ENCODE measurements around the gene ELMO1. TPM values are rescaled to one million over a fixed set of nuclear protein-coding genes. Genes with fewer than 3 reads are reported as not detected.
A peak's percentile ranks its signal among the peaks of the same experiment; 100 is the strongest.

ELMO1 gene
- total RNA-seq, 1 donor from 2014 or later = 21.2 TPM

DNA sequence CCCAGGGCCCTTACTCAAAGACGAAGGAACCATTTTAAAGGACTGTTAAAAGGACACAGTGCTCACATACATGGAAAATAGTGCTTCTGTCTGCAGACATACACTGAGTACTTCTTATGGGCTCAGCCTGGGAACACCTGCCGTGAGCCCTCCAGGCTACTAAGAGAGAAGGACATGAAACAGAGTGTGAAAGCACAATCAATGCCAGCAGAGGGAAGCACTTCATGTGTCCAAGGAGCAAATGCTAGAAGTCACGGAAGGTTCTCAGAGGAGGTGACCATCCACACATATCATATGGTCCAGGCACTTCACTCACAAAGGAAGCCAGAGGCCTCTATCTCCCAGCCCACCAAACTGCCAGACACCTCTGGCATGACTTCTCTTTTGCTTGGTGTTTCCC lies 15.5 kb downstream of the ELMO1 start:
- DNase-seq (ENCODE audit: low spot score) (no peak), ATAC-seq (peak; percentile 42)

DNA sequence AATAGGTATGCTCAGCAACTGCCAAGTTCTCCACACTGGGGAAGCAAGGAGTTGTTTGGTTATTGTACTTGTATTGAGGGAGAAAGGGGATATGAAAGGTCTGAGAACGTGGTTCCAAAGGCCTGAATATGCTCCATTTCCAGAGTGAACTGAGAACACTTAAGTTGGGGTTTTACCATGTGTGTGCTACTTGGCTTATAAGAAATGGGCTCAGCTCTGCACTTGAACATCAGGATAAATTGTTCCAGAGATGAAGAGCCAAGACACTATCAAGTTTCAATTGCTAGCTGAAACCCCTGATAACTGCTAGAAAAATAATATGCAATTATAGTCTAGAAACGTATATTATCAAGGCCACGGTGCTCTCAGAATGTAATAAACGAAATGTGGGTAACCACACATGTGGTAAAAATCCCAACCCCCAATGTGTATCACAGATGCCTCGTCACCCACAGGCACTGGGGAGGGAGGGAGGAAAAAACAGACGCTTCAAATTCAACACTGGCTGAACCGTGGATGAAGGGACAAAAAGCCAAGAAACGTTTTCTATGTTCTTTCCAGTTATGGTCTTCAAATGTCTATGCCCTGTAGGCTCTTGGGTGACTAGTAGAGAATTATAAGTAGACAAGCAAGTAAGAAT lies 16.3 kb downstream of the ELMO1 start:
- ATAC-seq (no peak), DNase-seq (ENCODE audit: low spot score) (no peak)

DNA sequence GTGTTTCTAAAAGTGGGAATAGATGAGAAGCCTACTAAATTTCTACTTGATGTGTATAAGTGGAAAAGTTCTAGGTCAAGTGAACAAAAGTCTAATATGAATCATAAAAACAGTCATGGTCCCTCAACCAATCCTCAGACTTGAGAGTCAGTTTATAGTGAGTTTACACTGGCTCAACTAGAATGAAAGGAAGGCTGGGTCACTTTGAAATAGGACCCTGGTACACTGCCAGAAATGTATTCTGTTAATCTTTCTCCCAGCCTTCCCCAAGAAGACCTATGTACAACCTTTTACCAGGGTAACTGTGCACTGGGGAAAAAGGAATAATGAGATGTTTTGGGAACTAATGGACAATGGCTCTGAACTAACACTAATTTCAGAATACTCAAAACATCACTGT lies 17.3 kb downstream of the ELMO1 start:
- no peak for DNase-seq (ENCODE audit: low spot score)
- peak; percentile 76 for ATAC-seq

DNA sequence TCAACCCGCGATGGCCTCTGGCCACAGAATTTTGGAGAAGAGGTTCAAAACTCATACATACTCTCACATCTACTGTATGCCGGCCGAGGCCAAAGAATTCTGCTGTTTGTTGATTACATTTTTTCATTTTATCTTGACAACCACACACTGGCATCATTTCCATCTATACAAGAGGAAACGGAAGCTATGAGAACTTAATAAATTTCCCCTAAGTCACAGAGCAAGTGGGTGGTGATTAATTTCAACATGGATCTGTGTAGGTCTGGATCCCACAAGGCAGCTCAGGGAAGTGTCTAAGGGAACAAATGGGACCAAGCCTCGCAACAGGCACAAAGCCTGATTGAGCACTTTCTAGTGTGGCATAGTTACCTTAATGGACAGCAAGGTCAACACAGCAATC lies 18.0 kb downstream of the ELMO1 start:
- ATAC-seq = no peak

DNA sequence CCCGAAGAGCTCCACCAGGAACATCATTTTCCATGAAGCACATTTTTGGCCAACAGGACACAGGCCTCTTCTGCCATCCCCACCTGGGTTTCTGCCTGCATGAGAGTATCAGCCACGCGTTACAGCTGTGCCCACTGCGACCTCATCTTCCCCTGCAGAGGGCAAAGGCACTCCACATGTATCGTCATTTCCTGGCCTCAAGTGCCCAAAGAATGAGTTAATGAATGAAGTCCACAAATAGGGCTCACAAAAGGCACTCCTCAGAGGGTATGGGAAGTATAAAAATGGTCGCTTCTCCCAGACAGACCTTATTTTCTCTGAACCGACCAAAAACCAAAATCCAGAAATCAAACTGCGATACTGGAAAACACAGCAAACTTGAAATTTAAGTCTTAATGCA lies 18.5 kb downstream of the ELMO1 start:
- DNase-seq (ENCODE audit: low spot score) (no peak), ATAC-seq (no peak)

More for the DNA sequence above, 18.0 kb downstream of the ELMO1 start:
- DNase-seq (ENCODE audit: low spot score) = no peak

DNA sequence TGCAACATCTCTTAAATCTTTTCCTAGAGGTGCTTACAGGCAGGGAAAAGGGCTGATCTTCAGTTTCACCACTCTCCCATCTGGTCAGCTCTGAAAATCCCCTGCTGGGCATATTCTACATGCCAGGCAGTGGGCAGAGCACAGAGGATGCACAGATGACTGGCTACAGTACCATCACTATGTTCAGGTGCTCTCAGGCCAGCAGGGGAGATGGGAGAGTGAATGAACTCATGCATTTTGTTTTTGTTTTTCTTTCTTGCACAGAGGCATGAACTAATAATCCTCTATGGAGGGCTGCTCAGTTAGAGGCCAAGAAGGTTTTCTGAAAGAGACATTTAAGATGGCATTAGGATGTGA lies 19.3 kb downstream of the ELMO1 start:
- ATAC-seq = no peak

DNA sequence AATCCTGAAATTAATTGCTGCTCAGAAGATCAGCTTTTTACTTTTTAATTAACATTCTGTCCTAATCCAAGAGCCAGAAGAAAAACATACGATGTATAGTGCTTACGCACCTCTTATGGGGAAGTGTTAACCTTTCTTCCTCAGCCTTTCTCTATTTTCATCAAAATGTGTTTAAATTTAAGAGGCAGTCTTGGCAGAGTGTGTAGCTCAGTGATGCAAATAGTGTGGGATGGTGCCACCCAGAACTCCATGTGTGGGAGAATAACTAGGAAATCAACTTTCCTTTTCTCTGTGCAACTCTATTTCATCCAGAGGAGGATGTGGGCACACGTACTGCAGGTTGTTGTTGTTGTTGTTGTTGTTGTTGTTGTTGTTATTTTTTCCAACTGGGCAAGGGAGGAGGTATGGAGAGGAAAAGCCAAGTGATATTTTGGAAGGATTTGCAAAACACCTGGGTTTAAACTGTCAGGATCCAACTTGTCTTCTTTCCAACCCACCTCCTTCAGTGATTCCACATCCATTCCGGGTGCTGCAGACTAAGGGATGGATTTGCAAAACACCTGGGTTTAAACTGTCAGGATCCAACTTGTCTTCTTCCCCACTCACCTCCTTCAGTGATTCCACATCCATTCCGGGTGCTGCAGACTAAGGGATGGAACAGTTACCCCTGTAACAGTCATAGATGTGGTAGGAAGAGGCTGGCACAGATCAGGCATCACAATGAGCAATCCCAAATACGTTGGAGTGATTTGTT lies 19.8 kb downstream of the ELMO1 start:
- ATAC-seq (no peak), DNase-seq (ENCODE audit: low spot score) (no peak)

More for the DNA sequence above, 19.3 kb downstream of the ELMO1 start:
- no peak for DNase-seq (ENCODE audit: low spot score)

DNA sequence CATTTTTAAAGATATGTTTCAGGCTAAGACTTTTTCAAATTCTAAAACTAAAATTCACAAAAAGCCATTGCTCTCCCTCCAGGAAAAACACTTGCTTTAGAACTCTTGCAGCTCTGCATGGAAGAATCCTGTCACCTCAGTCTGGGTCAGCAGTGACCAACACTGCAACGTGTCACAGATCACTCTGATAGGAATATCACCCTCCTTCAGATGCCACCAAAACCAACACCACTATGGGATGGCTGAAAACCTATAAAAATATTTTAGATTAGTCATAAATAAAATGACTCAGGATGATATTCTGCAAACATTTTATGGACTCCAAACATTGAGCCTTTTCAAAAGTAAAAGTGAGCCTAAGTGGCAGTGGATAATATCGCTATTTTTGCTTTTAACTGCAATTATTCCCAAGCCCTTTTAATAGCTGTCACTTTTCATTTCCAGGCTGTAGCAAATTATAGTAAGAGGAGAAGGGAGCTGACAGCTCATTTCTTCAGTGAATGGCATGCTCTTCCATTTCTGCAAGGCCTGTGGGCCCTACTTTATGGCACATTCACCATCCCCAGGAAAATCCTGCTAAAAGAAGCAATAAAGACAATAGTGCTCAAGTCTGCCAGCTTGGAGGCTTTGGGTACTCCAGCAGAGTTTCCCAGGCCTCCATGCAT lies 21.3 kb downstream of the ELMO1 start:
- DNase-seq (ENCODE audit: low spot score) (no peak), ATAC-seq (no peak)

DNA sequence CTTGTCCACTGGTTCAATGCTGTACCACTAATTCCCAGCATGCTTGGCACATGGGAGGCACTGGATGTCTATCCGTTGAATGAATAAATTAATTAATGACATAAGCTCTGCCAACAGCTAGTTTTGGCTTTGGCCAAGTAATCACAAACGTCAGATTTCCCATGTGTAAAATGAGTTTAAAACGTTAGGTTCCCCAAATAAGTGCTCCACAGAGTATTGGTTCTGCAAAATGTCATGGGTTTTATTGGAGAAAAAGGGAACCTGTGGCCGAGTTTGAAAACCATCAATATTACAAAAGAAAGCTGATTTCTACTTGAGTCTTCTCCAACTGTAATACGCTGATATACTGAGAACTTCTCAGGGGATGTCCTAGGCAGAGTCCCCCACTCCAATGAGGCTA lies 23.2 kb downstream of the ELMO1 start:
- ATAC-seq (no peak), DNase-seq (ENCODE audit: low spot score) (no peak)

DNA sequence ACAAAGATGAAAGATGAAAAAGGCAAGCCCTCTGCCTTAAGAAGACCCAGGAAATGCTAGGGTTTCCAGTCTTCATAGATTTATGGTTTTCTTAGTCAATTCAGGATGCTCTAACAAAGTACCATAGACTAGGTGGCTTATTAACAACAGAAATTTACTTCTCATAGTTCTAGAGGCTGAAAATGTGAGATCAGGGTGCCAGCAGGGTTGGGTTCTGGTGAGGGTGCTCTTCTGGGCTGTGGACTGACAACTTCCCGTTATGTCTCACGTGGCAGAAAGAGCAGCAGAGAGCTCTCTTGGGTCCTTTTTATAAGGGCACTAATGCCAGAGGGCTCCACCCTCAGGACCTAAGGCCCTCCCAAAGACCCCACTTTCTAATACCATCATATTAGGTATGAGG lies 23.7 kb downstream of the ELMO1 start:
- ATAC-seq = peak; percentile 17
- DNase-seq (ENCODE audit: low spot score) = no peak

DNA sequence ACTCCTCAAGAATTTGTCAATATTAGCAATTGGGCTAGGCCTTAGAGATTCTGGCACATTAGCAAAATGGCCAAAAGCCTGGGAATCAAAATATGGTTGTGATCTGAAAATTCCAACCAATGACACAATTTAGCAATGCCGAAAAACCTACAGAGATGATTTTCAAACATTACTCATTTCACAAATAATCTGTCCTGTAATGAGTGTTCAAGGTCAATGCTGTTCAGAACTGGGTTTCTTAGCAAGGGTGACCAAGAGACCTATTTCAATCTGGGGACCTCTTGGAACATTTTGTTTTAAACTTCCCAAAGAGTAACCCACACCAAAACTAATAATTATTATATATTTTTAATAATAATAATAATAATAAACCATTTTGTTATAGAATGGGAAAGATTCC lies 24.1 kb downstream of the ELMO1 start:
- DNase-seq (ENCODE audit: low spot score) = no peak
- ATAC-seq = no peak

DNA sequence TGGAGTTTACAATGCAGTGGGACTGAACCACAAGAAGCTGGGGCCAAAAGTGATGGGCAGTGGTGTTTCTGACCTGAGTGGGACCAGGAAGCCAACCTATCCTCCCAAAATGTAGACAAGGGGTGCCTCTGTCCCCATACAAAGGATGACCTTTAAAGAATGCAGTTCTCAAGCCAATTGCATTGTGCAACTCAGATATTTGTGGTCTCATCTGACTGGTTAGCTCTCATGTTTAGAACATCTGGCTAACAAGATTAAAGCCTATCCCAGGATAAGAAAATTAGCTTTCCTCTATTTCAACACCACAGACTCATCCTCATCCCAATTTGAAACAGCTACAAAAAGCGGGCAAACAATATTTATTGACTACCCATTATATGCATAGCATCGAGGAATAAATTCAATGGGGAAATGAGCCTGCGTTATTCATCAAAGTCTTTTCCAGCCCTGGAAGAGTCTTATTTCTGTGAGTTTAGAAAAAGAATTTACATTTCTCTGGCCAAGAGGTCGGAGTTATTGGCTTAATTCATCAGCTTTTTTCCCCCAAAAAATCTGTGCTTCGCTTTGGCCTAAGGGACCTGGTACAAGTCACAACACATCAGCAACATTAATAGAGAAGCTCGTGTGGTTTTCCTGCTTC lies 26.7 kb downstream of the ELMO1 start:
- ATAC-seq = peak; percentile 63
- DNase-seq (ENCODE audit: low spot score) = no peak

DNA sequence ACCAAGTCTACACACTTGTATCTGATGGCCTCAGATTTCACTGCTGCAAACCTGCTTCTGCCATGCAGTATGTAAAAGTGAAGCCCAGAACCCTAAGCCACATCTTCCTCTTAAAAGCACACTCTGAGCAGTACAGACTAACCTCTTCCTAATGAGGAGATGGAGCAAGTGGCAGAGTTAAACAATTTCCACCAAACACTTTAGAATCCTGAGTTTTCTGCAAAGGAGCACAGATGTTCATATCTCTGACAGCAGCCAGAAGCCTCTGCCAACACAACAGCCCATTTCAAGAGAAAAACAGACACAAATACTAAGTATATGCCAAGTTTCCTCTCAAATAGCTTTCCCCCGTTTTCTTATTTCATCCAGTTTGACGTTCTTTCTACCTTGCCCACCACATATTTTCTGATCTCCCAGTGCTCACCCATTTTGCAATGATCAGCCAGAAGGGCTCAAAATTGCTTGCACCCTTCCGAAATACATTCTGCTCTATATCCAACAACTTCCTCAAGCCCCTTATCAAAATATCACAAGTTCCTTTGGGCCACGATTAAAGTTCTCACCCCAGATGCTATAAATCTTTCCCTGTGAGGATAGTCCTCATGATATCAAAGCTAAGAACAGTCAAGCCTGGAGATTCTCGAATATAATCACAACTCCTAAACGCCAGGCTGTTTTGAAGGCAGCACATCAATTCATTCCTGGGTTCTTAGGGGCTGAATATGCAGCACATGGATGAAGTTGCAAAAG lies 27.5 kb downstream of the ELMO1 start:
- ATAC-seq (no peak), DNase-seq (ENCODE audit: low spot score) (no peak)

DNA sequence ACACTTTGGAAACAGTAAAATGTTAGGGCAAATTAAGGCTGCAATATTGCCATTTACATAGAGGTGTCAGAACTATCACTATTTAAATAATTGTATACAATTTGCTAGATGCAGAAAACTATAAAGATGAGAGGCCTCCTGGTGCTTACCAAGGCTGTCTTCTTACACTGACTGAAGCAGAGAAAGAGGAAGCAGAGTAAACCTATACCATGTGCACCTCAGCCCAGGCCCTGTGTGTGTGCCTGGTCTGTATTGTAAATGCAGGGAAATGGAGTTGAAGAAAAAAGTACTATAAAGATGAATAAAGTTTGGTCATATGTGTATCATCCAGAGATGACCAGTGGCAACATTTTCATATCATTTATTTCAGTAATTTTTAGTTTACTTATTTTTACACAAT lies 29.2 kb downstream of the ELMO1 start:
- no peak for ATAC-seq
- no peak for DNase-seq (ENCODE audit: low spot score)

DNA sequence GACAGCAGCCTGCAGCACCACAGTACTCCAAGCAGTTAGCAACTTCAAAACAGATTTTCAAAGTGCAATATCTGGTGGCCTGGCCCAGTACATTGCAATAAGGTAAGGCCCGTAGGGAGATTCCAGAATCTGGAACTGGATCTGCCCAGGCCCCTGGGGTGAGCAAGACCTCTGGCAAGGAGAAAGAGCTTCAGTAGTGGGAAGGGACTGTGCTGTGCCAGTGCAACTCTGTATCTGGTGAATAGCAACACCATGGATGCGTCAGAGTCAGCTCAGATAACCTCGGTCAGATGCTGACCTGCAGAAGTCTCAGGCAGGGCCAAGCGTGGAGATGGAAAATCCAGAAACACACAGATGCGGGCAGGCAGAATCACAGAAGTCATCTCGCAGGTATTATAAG lies 30.3 kb downstream of the ELMO1 start:
- ATAC-seq = no peak

DNA sequence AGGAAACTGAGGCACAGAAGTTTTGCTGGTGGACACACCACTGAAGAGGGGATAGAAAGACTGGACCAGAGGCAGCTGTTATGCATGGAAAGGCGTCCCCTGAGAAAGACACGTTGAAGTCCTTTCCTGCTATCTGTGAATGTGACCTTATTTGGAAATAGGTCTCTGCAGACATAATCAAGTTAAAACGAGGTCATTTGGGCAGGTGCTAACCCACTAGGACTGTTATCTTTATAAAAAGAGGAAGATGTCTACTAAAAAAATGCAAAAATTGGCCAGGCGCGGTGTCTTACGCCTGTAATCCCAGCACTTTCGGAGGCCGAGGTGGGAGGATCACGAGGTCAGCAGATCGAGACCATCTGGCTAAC lies 31.6 kb downstream of the ELMO1 start:
- ATAC-seq = peak; percentile 63
- DNase-seq (ENCODE audit: low spot score) = no peak

More for the DNA sequence above, 30.3 kb downstream of the ELMO1 start:
- no peak for DNase-seq (ENCODE audit: low spot score)

DNA sequence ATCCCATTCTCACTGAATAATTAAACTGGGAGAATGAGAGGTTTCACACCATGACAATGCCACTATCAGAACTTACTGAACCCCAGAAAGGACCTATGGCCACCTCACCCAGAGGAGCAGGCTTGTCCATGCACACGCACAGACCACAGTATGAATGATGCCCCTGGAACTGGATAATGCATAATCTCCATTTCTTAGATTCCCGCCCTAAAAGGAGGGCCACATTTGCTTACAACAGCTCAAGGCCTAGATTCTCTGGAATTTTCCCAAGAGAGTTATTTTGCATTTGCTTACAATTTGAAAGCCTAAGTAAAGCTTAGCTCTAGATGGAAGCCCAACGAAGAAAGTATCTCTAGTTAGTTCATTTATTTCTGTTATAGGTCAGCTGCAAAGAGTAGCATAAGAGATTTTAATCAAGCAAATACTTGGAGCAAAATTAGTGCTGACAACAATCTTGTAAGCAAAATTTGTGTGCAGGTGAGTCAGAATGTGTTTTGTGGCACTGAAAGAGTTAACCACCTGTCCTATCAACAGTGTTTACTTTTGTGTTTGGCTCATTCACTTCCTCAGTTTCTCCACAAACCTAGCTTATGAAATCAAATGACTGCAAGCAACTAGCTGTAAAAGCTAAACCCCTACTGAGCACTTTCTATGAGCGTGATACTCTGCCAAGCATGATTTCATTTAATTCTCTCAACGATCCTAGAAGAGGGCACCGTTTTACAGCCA lies 32.1 kb downstream of the ELMO1 start:
- ATAC-seq = peak; percentile 45
- no peak for DNase-seq (ENCODE audit: low spot score)

DNA sequence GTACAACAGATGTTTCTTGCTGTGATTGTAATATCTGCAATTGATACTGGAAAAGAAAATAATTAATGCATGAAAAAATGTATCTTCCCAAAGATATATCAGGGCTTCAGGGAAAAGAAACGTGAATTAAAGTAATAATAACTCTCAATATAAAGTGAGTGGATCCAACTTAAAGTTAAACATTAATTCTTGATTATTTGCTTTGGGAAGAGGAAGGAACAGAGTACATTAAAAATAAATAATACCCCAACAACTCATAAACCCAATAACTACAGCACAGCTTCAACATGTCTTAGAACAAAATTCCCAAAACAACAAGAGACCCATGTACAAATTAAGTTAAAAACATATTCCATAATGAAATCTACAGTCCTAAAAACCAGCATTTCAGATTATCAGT lies 33.0 kb downstream of the ELMO1 start:
- ATAC-seq = peak; percentile 49
- DNase-seq (ENCODE audit: low spot score) = no peak

DNA sequence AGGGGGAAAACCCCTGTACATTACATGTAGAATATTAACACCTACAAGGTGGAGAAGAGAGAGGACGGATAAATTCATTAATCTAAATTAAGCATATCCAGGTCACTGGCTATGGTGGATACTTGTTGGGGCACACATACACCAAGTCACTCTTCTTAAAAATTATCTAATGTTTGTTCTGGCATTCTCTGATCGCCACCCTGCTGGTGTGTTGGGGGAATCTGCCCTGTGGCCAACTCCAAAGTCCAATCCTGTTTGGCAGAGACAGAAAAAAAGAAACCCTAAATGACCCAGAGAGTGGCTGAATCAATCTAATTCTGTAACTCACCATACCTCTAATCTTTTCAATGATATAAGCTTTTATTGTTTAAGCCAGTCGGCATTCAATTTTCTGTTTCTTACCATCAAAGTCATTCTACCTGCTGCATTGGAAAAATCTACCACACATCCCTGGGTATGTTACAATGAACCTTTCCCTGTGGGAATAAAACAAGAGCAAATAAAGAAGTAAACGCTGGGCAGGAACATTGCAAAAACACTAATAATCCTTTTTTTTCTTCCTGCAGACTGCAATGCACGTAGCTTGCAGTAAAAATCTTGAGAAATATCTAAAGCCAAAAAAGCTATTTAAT lies 34.2 kb downstream of the ELMO1 start:
- DNase-seq (ENCODE audit: low spot score) (peak; percentile 88), ATAC-seq (peak; percentile 75)

Measured in left lobe of liver (tissue), 2 donors.